Epidermal melanocyte (primary cell): ENCODE data around the gene ACAD10.
"Not testable (repeated sequence)": the region's sequence is repeated elsewhere in the genome, so short reads cannot be mapped to it uniquely, and the experiment has no call there.

Experiments used
- DNase-seq: peaks from one replicate; pipeline ENCODE4 v3.0.0; 2011; ENCODE audit warnings: low spot score; ENCODE audit not compliant: insufficient read length

The ACAD10 gene

DNA sequence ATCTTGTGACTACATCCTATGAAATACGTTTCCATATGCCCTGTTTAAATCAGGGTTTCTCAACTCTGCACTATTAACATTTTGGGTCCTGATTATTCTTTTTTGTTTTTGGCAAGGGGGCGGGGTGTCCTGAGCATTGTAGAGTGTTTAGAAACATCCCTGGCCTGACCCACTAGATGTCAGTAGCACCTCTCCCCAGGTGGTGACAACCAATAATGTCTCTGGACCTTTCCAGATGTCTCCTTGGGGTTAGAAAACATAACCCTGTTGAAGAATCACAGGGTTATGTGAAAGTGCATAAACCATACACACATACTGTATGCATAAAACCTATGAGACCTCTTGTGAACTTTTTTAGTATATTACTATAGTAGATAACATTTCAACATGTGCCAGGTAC lies 1.4 kb downstream of the ACAD10 start:
- DNase-seq: no peak

DNA sequence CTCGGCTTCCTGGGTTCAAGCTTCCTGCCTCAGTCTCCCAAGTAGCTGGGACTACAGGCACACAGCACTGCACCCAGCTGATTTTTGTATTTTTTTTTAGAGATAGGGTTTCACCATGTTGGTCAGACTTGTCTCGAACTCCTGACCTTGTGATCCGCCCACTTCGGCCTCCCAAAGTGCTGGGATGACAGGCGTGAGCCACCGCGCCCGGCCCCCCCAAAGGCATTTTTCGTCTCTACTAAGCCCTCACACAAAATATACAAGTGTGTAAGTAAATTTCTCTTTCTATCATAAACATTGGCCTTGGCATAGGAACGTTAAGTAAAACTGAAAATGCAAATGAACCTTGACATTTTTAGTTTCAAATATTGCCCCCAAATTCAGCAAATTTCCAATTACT lies 2.1 kb downstream of the ACAD10 start:
- DNase-seq: no peak

DNA sequence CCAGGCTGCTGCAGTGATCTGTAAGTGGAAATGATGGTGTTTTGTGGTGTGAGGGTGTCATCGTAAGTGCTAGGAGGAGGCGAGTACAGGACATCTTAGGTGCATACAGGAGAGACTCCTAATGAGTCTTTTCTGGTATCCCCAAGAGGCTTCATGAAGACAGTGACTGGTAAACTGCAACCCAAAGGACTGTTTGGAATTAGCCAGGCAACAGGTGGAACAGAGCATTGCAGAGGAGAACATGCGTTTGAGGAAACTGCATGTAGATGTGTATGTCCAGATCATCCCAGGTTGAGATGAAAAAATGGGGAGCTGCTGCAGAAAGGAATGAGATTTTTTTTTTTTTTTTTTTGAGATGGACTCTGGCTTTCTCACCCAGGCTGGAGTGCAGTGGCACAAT lies 5.4 kb downstream of the ACAD10 start:
- DNase-seq: no peak

DNA sequence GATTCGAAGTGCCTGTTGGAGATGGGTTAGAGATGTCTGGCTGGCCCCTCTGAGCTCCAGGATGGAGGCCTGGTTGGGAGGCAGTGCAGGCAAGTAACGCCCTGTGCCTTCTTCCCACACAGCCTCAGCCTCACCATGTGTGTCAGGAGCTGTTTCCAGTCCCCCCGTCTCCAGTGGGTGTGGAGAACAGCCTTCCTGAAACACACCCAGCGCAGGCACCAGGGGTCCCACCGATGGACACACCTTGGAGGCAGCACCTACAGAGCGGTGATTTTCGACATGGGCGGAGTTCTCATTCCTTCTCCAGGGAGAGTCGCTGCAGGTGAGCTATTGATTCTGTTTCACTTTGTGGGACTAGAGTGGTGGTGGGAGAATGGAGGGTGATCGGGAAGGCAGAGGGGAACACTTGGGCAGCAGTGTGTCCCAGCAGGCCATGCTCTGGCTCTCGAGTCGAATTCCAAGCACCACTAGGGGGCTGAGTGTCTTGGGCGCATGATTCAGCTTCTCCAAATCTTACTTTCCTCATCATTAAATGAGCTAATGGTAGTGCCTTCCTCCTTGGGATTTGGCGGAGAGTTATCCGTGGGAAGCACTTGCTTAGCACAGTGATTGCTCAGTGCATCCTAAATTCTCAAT lies 6.8 kb downstream of the ACAD10 start:
- no peak for DNase-seq

DNA sequence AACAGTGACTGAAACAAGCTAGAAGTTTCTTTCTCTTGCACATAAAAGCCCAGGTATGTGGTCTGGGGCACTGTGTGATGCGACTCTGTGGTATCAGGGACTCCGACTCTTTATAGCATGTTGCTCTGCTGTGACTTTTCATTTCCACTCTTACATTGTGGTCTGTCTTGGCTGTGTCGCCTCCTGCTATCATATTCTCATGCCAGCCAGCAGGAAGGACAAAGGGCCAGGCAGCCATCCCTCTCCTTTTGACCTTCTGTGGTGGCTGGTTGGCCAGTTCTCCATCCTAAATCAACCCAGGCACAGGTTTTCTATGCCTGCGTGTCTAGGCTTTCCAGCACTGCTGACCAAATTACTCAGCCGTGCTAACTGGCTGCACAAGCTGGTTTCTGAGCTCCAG lies 8.0 kb downstream of the ACAD10 start:
- no peak for DNase-seq

DNA sequence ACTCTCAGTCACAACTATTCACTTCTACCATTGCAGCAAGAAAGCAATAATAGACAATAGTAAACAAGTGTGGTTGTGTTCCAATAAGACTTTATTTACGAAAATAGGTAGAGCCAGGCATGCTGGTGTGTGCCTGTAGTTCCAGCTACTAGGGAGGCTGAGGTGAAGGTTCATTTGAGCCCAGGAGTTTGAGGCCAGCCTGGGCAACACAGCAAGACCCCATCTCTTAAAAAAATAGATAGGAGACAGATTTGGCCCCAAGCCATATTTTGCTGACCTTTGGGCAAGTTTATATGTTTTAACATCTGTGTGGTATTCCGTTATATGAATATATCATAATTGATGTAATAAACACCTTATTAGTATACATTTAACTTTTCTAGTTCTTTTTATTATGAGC lies 14.1 kb downstream of the ACAD10 start:
- DNase-seq: no peak

DNA sequence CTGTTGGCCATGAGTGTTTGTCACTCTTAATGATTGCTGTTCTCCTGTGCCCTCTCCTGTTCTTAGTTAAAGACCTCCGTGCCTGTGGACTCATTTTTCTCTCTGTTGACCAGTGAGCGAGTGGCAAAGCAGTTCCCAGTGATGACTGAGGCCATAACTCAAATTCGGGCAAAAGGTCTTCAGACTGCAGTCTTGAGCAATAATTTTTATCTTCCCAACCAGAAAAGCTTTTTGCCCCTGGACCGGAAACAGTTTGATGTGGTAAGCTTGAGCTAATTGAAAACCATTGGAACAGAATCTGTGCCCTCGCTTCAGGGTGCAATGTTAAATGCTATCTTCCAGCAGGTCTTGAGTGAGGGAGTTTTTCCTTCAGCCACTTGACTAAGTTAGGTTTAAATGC lies 19.8 kb downstream of the ACAD10 start:
- DNase-seq: no peak

DNA sequence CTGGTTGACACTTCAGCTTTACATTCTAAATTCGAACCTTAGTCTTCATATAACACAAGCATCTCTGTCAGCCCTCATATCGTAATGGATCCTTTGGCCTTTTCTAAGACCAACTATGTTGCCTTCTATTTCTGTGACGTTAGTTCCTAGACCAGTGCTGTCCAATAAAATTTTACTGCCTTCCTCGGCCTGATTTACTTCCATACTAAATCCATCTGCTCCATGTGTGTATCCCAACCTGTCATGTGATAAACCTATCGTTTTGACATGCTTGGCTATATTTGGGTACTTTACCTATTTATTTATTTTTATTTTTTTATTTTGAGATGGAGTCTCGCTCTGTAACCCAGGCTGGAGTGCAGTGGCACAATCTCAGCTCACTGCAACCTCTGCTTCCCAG lies 20.3 kb downstream of the ACAD10 start:
- DNase-seq: no peak

DNA sequence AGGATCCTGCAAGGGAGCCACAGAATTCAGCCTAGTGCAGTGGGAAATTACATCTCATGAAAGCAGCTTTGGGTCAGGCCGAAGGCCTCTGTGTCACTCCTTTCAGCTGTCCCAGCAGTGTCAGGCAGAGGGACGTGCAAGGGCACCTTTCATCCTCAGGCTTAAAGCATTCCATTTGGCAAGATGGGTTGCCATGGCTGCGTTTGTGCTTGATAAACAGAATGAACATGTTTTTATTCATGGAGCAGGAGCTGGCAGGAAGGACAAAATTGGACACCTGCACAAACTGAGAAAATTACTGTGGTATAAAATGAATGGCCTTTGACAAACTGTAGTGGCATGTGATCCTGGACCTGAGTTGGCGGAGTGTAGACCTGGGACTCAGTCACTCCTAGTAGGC lies 29.4 kb downstream of the ACAD10 start:
- DNase-seq: no peak

DNA sequence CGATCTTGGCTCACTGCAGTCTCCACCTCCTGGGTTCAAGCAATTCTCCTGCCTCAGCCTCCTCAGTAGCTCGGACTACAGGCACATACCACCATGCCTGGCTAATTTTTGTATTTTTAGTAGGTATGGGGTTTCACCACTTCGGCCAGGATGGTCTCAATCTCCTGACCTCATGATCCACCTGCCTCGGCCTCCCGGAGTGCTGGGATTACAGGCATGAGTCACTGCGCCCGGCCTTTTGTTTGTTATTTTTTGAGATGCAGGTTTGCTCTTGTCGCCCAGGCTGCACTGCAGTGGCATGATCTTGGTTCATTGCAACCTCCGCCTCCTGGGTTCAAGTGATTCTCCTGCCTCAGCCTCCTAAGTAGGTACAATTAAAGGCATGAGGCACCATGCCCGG lies 33.5 kb downstream of the ACAD10 start:
- DNase-seq: not testable (repeated sequence)

DNA sequence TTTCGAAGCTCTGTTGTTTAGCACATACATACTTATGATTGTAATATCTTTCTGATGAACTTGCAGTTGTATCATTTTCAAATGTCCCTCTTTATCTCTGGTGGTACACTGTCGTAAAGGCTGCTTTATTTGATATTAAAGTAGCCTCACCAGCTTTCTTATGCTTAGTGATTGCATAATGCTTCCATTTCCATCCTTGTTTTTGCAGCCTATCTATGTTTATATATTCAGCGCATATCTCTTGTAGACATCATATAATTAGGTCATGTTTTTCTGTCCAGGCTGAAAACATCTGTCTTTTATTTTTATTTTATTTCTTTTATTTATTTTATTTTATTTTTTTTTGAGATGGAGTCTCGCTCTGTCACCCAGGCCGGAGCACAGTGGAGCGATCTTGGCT lies 34.6 kb downstream of the ACAD10 start:
- DNase-seq: no peak

DNA sequence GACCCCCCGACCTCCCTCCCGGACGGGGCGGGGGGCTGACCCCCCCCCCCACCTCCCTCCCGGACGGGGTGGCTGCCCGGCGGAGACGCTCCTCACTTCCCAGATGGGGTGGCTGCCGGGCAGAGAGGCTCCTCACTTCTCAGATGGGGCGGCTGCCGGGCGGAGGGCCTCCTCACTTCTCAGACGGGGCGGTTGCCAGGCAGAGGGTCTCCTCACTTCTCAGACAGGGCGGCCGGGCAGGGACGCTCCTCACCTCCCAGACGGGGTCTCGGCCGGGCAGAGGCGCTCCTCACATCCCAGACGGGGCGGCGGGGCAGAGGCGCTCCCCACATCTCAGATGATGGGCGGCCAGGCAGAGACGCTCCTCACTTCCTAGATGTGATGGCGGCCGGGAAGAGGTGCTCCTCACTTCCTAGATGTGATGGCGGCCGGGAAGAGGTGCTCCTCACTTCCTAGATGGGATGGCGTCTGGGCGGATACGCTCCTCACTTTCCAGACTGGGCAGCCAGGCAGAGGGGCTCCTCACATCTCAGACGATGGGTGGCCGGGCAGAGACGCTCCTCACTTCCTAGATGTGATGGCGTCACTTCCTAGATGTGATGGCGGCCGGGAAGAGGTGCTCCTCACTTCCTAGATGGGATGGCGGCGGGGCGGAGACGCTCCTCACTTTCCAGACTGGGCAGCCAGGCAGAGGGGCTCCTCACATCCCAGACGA lies 38.0 kb downstream of the ACAD10 start:
- not testable (repeated sequence) for DNase-seq

DNA sequence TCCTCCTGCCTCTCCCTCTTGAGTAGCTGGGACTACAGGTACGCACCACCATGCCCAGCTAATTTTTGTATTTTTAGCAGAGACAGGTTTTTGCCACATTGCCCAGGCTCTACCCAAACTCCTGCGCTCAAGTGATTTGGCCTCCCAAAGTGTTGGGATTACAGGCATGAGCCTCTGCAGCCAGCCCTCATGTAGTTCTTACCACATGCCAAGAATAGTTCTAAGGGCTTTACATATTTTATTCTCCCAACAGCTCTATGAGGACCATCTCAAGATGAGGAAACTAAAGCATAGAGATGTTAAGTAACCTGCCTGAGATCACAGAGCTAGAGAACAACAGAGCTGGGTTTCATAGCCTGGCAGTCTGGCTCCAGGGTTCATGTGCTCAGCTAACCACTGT lies 42.9 kb downstream of the ACAD10 start:
- no peak for DNase-seq

DNA sequence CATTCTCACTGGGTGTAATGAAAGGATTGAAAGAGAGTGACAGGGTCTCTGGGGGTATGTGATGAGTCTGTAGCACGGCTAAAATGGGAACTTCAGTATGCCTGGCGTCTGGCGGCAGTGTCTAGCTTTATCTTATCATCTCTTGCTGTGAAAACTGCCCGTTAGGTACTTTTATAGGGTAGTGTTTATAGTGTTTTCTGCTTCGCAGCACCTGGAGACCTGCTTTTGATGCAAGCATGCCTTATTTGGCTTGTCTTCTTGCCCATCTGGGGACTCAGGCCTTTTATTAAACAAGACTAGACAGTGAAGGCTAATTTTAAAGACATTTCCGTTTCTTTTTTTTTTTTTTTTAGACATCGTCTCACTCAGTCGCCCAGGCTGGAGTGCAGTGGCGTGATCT lies 44.6 kb downstream of the ACAD10 start:
- DNase-seq: no peak

DNA sequence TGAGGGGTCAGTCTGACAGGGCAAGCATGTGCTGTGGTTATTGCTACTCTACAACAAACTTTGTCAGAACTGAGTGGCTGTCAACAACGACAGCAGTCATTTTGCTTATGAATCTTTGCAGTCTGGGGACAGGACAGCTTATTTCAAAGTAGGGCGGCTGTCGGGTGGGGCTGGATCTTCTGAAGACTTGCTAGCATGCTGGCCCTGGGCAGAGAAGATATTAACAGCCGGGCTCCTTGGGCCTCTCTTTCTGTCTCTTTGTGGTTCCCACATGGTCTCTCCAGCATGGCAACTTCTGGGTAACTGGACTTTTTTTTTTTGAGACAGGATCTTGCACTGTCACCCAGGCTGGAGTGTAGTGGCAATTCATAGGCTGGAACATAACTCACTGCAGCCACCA lies 46.9 kb downstream of the ACAD10 start:
- DNase-seq: no peak

DNA sequence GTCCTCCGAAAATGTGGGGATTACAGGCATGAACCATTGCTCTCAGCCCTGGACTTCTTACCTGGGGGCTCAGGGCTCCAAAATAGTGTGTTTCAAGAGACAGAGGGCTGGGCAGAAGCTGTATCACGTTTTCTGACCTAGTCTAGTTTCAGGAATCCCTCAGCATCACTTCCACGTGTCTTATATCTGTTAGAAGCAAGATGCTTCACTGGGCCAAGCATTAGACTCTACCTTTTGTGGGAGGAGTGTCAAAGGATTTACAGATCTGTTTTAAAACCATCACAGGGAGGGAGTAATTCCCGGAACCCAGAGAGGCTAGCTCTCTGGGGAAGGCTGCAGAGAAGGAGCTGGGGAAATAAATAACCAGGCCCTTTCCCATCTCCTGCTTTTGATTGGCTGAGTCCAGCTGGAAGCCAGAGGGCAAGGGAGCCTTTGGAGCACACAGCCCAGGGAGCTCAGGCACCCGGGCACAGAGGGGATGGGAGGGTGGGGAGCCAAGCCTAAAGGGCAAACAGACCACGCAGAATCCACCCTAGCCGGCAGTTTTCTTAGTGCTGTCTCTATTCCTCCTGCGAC lies 47.6 kb downstream of the ACAD10 start:
- DNase-seq: no peak

DNA sequence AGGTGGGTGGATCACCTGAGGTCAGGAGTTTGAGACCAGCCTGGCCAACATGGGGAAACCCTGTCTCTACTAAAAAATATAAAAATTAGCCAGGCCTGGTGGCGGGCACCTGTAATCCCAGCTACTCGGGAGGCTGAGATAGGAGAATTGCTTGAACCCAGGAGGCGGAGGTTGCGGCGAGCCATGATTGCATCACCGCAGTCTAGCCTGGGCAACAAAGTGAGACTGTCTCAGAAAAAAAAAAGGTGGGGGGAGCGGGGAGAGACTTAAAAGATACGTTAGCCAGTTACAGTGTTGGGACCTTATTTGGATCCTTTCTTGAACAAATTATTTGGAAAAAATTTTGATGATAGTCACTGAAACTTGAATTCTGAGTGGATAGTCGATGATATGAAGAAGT lies 53.7 kb downstream of the ACAD10 start:
- DNase-seq: not testable (repeated sequence)

DNA sequence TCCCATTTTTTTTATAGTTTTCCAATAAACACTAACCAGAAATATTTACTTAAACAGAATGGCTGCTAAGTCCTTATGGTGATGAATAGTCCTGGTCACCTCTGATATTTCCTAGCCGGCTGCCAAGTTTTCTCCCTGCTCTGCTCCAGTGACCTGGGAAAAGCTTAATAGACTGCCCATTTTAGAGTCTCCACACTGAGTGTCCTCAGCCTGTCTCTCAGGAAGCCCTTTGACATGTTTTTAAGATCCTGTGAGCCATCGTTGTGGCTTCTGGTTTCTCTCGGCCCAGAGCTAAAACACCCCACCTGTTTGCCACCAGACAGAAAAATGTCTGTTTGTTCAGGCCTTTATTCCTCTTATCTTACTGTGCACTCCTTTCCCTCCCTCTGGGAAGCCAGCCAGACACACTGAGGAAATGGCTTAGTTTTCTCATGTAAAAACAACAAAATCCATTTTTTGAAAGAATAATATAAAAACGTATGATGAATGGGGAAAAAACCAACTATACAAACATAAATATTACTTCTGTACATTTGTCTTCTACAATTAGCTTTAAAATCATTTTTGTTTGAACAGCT lies 55.5 kb downstream of the ACAD10 start:
- DNase-seq: no peak

DNA sequence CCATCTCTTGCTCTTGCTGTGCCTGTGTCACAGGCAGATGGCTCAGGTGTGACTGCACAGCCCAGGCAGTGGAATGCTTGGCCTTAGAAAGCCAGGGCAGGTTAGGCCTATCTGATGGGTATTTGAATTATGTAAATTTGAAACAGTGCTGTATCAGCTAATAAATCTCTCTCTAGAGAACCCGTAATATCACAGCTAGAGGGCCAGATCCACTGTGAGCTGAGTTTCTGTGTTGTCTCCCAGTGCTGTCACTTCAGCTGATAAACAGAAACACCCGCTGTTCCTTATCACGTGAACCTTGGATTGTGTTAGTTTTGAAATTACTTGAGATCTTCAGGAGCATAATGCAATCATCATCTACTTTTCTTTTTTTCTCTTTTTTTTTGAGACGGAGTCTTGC lies 59.4 kb downstream of the ACAD10 start:
- DNase-seq: no peak

DNA sequence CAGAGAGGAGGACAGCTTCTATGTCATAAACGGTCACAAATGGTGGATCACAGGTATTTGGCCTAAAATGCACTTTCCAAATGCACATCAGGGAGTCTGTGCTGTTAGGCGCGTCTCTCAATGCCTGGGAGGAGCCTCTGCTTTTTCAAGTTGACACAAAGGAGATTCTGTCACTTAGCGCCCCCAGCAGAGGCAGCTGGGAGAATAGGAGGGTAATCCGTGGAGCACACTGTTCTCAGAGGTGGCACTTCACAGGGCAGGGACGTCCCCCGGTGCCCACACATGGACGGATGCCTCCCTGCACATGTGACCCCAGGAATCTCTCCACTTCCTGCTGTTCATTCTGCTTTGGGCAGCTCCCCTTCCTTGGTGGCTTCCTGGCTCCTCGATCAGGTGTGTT lies 61.5 kb downstream of the ACAD10 start:
- no peak for DNase-seq

DNA sequence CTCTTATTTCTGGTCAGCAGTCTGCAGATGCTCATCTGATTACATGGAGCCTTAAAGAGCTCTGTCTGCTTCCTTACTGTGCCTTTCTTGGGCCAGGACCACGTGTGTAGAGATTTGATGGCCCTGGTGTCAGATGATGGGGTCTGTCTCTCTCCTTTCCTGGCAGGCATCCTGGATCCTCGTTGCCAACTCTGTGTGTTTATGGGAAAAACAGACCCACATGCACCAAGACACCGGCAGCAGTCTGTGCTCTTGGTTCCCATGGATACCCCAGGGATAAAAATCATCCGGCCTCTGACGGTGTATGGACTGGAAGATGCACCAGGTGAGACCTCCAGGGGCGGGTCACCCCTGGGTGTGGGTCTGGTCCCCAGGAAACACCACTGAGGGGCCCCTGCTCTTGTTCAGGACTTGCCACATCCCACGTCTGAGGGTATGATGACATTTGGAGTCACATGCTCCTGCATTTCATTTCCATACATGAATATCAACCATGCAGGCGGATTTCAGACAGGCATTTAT lies 62.4 kb downstream of the ACAD10 start:
- DNase-seq: no peak

DNA sequence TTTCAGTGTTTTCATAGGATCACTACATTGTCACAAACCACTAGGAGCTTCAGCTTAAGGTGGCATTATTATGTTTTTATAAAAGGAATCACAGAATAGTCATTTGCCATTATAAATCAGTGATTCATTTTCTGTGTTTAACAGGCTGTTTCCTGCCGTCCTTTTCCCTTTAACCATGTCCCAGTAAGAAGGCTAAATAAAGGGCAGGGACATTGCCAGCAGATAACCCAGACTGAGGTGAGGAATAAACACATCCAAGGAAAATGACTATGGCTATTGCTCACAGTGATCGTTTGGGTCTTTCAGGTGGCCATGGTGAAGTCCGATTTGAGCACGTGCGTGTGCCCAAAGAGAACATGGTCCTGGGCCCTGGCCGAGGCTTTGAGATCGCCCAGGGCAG lies 63.0 kb downstream of the ACAD10 start:
- no peak for DNase-seq

DNA sequence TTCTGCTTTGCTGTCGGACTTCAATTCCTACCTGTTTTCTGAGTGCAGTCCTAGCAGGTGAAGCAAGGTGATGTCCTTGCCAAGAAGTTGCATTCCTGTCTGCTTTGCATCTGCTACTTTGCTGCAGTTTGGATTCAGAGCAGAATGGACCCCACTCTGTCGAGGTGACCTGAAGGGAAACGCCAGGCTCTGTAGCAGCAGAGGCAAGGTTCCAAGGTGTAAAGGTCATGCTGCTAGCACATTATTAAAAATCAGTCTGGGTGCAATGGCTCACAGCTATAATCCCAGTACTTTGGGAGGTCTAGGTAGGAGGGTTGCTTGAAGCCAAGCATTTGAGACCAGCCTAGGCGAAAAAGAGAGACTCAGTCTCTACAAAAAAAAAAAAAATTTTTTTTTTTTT lies 63.5 kb downstream of the ACAD10 start:
- no peak for DNase-seq
